ENCODE data around the gene FBN1.

FBN1 gene

DNA sequence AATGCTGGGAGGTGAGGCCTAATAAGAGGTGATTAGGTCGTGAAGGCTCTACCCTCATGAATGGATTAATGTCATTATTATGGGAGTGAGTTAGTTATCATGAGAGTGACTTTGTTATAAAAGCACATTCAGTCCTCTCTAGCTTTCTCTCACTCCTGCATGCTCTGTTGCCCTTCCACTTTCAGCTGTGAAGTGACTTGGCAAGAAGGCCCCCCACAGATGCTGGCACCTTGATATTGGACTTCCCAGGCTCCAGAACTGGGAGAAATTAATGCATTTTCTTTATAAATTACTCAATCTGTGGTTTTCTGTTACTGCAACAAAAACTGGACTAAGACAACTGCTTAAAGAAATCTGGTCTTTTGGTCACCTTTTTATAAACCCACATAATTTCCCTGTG, 144.3 kb downstream of the FBN1 start:
- DNase-seq, result no peak

DNA sequence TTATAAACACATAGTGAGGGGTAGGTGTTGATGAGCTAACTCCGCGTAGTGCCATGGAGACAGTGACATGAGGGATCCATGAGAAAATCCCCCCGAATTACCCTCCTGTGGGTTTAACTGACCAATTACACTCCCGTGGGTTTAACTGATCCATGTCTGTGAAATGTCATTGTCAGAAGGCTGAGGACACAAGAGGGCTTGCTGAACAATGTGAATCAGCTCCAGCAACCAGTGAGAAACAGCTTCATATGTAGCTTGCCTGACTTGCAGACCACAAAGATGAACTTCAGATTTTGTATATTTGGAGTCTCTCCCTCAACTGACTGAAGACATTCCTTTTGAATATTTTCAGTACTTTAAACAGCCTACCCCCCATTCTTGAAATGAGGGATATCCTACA, 144.9 kb downstream of the FBN1 start:
- no peak for DNase-seq

DNA sequence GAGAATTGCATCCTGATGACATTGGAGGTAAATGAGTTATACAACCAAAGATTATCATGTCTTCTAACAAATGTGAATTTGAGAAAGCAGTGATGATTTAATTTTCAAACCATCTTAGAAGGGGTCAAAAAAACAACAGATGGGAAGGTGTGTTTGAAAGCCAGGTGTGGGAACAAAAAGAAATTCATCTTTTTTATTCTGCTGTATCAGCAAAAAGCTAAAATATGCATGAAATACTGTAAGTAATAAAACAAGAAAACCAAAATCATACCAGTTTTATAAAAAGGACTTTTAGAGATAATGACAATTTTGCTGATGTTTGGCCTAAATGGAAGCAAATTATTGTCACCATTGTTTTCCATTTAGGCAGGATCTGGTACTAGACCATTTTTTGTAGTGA, 145.5 kb downstream of the FBN1 start:
- no peak for DNase-seq

DNA sequence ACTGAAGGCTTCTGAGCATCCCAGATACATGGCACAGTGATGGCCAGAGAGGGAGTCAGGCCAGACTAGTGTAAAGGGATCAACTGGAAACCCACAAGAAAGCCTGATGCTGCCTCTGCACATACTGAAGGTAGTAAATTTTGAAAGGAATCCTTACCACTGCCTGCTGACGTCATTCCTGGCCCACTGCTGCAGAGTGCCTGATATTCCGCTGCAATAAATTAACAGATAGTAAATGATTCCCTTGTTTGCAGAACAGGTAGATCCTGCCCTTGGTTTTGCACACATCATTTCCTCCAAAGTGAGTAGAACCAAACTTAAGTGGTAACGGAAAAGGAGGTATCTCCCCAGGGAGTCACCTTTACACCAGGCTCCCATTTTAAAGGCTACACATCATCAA, 146.7 kb downstream of the FBN1 start:
- DNase-seq, result no peak

DNA sequence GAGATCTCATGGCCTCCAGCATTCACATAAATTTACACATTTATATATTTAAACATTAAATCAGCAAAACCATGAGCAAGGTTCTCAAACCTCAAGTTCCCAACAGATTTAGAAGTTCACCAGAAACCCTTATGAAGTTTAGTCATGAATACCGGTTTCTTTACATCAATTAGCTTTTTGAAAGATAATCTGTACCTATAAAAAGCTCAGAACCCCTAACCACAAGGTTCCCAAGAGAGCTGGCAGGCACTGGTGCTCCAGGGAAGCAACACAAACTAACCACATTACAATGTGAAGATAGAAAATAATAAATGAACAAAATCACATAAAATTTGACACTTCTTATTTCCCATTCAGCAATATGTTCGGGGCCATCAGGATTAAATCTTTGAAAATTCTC, 150.9 kb downstream of the FBN1 start:
- DNase-seq, result no peak

DNA sequence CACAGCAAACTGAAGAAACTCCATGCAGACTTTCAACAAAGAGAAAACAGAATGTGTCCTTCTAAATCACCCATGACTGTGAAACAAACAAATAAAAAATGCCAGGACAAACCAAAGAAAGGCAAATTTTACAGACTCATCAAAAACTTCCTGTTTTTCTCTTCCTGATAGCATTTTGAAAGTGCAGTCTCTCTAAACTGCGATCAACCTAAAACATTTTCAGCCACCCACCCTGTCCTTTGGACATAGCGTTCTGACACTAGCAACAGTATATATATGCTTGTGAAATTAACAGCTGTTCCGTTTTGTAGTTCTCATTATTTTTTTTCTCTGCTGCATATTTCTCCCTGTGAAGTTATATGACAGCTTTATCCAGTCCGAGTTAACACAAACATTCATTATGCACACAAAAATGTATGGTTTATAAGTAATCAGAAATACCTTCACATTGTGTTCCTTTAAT, 151.7 kb downstream of the FBN1 start:
- DNase-seq, result no peak

DNA sequence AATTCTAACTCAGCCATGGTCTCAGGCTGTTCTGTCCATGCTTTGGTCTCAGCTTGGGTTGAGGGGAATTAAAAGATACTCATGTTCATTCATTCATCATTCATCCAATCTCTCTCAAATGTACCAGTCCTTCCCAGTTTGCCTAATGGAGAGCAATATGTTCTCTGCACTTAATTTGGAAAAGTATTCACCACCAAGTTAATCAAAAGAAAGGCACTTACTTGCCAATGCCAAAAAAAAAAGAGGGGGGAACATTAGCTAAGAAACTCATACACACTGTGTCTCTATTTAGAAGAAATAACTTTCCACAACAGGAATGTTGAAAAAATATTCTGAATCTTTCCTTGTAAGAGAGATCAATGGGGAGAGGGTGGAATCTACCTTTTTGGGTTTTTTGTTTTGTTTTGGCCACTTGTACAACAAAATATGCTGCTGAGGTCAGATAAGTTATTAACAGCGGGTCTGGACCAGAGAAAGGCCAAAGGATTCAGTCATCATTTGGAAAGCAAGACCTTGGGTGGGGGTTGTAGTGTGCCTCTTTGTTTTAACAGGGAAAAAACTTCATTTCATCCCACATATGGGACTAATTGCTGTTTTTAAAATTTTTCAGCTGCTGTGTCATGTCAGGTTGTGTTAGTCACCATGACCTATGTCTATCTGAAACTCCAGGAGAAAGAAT, 152.3 kb downstream of the FBN1 start:
- no peak for DNase-seq

DNA sequence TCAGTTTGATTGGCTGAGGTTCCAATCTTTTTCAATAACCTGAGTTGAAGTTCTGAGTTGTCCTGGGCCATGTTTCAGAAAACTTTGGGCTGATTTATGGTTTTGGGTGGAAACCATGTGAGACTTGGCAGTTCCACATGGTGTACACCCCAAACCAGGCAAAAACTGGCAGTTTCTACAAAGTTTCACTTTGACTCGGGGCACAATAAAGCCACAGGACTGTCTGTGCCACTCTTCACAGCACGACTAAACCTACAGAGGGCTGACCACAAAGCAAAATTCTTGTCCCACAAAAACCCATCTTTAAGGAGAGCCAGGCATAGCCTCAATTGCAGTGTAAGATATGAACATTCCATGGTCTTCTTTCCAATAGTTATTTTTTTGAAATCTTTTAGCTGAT, 159.3 kb downstream of the FBN1 start:
- no peak for DNase-seq

DNA sequence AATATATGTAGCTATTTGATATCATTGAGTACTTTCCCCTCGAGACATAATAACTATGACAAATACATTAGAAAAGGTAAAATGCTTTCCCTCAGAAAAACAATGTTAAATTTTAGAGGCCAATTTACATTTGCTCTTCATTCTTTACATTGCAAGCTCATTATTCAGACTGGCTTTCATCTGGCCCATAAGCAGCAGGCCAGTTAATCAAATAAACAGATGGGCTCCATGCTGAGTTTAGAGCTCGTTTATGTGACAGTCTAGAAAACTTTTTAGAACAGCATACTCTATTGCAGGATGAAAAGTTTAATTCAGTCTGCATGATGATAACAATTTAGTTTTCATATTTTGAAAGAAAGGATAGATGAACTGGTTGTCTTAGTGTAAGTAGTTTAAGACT, 163.7 kb downstream of the FBN1 start:
- DNase-seq, result no peak

DNA sequence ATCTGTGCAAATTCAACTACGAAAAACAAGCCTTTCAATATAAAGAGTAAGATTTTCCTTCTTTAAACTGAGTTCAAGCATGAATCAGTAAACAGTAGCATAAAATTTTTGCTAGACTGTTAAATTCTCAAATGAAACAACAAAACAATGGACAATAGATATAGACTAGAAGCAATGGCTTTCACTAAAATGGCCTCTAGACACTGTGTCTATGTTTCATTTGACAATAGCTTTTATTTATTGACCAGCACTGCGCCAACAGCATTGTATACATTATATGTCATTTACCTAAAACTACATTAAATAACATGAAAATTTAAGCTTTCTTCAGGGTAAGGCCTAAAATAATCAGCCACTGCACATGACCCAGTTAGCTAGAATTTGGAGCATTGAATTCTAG, 165.8 kb downstream of the FBN1 start:
- no peak for DNase-seq

DNA sequence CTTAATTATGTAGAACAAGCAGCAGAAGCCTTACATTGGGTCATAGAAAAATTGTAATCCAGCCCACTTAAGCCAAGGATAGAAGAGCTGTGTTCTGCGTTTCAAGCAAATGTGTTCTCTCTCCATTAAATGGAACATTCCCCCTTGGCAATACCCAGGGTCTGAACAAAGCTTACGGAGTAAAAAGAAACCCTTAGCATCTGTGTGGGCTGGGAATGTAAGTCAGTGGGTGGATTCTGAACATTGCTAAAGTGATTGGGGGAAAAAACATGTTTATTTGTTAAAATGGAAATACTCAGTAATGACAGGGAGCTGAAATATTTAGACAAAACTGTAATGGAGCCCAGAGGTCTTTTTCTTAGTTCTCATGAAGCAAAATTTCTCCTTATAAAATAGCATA, 166.9 kb downstream of the FBN1 start:
- no peak for DNase-seq

DNA sequence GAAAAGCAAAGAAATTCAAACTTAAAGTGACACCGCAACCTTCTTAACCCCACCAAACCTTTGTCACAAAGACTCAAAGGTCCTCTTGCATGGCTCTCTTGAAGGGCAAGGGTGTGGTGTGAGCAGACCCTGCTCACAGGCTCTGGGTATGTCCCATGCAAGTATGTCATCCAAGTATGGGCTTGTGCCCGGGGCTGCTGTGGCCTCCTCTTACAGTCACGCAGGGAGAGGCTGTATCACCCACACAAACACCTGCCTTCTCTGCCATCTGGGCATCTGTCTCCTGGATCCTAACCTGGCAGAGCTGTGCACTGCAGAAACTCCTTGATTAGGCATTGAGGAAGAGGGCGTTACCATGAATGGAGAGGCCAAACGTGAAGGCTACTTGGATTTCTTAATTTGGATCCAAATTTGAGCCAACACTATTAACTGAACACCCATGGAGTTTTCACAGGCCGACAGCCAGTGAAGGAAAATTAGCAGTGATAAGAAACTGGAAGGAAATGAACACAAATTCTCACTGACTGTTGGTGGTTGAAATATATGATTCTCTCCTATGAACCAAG, 167.6 kb downstream of the FBN1 start:
- peak; percentile 28 for DNase-seq

DNA sequence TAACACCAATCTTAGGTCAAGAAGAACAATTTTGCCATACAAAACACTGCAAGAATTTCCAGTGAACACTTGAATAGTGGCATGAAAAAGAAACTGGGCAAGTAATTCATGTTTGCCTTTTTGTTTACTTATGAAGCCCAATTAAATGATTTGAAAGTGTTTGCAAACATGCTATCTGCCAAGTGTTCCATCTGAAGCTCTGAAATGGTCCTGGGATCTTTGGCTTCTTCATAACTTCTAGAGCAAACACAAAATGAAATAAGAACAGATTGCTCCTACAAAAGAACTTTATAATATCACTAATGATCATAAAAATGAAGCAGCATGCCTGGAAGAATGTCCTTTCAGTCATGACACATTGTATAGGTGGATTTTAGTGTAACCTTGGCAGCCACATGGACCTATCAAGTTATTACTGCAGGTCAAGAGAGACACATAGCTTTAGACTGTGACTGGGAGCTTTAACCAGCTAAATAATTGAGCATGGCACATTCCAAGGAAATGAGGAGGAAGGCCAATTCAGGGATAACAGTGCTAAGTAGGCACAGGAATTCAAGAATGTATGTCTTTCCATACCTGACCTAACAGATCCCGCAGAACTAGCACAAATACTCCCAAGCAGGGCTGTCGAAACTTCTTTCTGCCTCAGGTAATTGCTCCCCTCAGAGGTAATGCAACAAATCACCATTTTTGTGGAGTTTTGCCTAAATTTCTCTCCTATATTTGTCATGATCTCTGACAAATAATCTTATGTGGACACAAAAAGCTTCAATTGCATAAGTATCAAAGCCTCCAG, 169.7 kb downstream of the FBN1 start:
- no peak for DNase-seq

DNA sequence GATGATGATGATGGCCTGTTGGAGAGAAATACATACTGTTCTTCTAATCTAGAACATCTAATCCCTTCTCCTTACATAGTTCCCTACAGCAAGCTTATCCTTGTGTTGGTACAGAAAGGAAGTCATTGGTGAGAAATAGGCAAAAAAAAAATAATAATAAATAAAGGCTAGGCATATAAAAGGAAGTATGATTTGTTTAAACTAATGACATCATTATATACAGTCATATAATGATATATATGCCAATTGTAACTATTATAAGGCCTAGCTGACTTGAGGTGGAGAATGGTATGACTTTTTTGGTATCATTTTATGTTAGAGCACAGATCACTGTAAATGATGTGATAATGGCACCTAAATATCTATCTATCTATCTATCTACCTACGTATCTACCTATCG, 171.8 kb downstream of the FBN1 start:
- no peak for DNase-seq

DNA sequence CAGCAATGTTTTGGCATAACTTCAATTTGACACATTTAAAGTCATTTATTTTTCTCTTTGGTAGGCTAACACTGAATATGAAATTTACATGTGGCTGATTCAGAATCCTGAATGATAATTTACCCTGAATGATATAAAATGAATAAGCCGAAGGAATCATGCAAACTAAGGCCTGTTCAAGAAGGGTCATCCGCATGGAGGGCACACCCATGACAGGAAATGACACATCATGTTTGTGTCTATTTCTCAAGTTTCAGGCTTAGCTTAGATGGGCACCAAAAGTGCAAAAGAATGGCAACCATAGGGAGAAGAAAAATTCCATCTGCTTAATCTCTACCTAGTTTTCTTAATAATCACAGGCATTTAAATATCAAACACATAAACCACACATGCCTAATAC, 172.8 kb downstream of the FBN1 start:
- no peak for DNase-seq

DNA sequence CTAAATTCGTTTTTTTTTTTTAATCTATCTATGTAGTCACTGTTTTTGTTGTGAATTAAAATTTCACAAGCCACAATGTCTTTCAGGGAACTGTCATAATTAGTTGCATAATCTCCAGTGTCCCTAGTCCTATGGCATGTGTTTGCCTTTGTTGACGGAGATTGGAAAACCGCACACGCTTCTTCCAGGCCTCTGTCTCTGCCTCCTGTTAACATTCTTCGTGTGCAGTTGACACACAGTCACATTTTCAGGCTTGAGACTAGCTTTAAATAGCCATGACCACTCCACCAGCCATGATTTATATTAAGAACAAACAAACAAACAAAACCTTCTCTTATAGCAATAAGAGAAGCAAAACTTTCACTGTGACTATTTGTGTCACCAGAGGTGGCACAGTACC, 174.4 kb downstream of the FBN1 start:
- DNase-seq, result no peak

DNA sequence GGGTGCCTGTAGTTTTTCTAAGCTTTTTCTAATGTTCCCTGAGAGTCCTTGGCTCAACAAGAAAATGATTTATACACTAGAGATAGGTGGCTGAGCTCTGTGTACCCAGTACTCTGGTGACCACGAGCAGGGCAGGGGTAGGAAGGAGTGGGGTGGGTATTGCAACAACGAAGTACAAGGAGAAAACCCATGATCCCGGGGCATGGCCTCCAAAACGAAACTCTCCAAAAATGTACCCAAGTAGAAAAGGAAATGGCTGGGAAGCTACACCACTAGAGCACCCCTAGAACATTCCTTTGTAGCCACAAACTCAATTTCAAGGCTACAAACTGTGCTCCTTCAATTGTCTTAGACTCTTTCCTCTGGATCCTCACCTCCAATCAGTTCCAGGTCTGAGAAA, 175.4 kb downstream of the FBN1 start:
- DNase-seq, result no peak

DNA sequence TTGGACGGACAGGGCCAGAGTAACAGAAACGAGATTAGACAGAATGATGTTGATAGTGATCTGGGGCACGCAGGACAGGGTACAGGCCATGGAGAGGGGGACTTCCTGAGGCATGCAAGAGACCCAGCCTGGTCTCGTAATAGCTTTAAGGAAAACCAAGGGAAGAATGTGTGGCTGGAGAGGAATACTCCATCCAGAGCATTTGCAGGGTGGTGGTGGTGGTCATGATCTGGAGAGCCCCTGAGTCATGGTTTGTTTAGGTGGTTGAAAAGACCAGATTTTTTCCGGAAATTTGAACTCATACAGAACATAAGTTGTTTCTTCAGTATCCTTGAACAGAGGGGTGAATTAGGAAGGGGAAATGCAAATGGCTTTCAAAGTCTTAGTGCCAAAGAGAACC, 175.8 kb downstream of the FBN1 start:
- DNase-seq, result no peak

DNA sequence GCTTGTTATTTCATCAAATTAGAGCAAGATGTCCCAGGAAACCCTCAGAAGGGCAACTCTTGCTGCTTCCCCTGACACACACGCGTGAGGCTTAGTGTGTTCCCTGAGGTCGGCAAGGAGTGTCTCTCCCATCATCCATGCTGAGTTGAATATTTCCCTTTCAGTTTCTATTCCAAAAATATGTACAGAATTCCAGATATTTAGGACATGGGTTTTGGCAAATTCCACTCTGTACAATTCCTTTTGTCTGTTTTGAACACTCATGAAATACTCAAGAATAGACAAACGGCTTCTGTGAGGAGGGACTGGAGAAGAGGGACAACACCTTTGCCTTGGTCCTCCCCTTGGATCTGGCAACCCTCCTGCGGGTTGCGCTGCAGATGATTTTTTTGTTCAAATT, 176.2 kb downstream of the FBN1 start:
- no peak for DNase-seq

DNA sequence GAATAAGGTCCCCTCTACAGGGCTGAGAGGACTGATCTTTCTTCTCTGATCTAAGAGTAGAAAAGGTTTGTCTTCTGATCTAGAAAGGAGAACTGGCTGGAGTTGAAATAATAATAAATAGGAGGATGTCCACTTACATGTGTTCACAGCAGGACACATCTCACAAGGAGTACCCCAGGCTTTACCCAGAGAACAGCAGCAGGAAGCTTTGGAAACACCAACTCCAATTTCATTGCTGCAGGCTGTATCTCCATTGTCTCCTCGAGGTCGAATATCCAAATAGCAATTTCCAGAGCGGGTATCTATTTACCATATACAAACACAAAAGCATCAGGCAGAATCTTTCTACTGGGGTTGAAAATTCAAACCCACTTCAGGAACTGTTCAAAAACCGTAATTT, 177.7 kb downstream of the FBN1 start:
- DNase-seq, result no peak

DNA sequence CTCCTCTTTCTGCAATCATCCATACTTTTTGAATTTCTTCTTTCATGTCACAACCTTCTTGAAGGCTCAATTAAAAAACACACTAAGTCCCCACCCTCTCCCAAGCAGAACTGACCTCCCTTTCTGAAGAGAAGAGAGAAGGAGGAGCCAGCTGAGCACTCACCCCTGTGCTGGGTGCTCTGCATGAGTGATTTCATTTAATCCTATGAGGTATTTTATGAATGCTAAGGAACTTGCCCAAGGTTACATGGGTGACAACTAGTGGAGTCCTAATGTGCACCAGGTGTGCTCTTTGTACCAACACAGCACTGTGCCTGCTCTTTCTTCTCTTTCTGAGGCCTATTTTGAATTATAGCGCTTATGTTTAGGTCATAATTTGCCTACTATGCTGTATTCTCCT, 178.7 kb downstream of the FBN1 start:
- no peak for DNase-seq

DNA sequence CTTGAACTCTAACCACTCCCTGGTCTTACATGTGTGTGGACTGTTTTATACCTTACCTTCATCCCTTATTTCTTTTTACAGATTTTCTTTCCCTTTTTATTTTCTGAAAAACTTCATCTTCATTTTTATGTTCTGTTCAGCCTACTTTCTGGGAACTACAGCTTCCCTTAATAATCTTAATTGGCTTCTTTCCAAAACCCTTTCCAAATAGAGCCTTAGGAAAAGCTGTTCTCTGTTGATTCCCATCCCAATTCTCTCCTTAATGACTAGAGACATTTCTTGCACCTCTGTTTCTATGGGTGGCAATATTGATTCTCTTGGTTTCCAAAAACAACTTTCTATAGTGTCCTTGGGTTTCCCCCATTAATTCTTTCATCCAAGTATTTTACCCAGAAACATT, 179.4 kb downstream of the FBN1 start:
- DNase-seq, result no peak

DNA sequence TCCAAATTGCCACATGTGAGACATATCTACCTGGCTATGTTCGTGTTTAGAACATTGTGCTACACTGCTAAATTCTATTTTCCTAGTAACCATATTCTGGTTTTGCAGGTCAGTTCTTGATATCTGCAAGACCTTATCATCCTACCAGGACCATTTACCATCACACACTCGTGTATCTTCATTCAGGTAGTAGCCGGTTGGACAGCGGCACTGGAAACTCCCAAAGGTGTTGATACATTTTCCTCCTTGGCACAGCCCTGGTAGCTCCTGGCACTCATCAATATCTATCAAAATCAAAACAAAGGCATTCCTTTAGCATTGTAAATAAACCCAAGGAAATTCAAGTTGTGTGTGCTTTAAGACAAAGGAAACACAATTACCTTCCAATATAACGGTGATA, 180.1 kb downstream of the FBN1 start:
- no peak for DNase-seq

DNA sequence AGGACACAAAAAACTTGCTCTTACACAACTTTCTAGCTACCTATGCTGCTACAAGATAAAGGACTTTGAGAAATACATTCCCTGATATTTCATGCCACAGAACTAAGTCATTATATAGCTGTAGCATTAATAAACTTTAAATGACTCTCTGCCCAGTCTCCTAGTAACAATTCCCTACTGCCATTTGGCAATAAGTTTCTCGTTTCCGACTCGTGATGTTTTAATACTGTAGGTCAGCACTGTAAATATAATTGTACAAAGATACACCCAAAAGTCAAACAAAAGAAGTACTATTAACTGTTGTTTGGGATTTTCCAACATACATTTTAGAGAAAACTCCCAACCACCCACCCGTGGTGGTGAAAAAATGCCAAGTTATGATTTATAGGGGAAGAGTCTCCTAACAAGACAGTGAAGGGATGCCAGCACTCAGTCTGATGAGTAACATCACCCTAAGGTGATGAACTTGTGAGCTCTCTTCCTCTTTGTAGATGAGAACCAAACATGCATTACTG, 182.1 kb downstream of the FBN1 start:
- DNase-seq, result no peak
